GM12878 (cell line): Measurements from ENCODE around the gene UBL4A. TPM values are rescaled to one million over a fixed set of nuclear protein-coding genes. Genes with fewer than 3 reads are reported as not detected.

ENCODE experiments used
- CHD4 ChIP-seq: fragments of 200-600 bp; sonication (generic); IDR thresholded peaks from 2 replicates; pipeline ENCODE4 v1.6.1; 2016; ENCODE audit warnings: mild to moderate bottlenecking
- CREM ChIP-seq: IDR thresholded peaks from 2 replicates; pipeline ENCODE4 v1.6.1; 2014; ENCODE audit warnings: antibody characterized with exemption, low read depth
- EGR1 ChIP-seq, 2 experiments: IDR thresholded peaks; 1 replicate in 1 of 2; 2 replicates in 1 of 2; pipeline ENCODE4 v1.6.1; 2011 to 2012; ENCODE audit warnings: low read depth in 2 of 2, low read length in 2 of 2, borderline replicate concordance in 1 of 2, mild to moderate bottlenecking in 1 of 2, moderate library complexity in 1 of 2
- GATAD2B ChIP-seq: fragments of 450-650 bp; conservative IDR thresholded peaks from 2 replicates; pipeline ENCODE4 v1.6.1; 2017; ENCODE audit warnings: low read depth, mild to moderate bottlenecking, moderate library complexity
- HDAC6 ChIP-seq: fragments of 200-600 bp; sonication (generic); IDR thresholded peaks from one replicate; pipeline ENCODE4 v1.8.0; 2017; ENCODE audit warnings: antibody characterized with exemption; ENCODE audit not compliant: unreplicated experiment
- IKZF1 ChIP-seq: fragments of 450-650 bp; conservative IDR thresholded peaks from 2 replicates; pipeline ENCODE4 v1.6.1; 2017; ENCODE audit warnings: antibody characterized with exemption, mild to moderate bottlenecking
- KLF5 ChIP-seq: fragments of 450-650 bp; IDR thresholded peaks from 2 replicates; pipeline ENCODE4 v1.6.1; 2014; ENCODE audit warnings: mild to moderate bottlenecking; ENCODE audit not compliant: partially characterized antibody
- LARP7 ChIP-seq: fragments of 450-650 bp; IDR thresholded peaks from 2 replicates; pipeline ENCODE4 v1.6.1; 2017; ENCODE audit warnings: mild to moderate bottlenecking
- NFYB ChIP-seq: IDR thresholded peaks from 2 replicates; pipeline ENCODE4 v1.6.1; 2011; ENCODE audit warnings: low read depth, mild to moderate bottlenecking, low read length, improper control_type of control experiment, moderate library complexity; ENCODE audit not compliant: insufficient read depth
- NKRF ChIP-seq: fragments of 450-650 bp; conservative IDR thresholded peaks from 2 replicates; pipeline ENCODE4 v1.6.1; 2017; ENCODE audit warnings: mild to moderate bottlenecking, moderate library complexity
- NR2C2 ChIP-seq: IDR thresholded peaks from 2 replicates; pipeline ENCODE4 v1.6.1; 2011; ENCODE audit warnings: borderline replicate concordance, low read depth; ENCODE audit not compliant: control insufficient read depth, insufficient read length
- POLR2A ChIP-seq: IDR thresholded peaks from 2 replicates; pipeline ENCODE4 v1.6.1; 2011; ENCODE audit warnings: low read depth, mild to moderate bottlenecking, low read length
- SKIL ChIP-seq: fragments of 450-650 bp; IDR thresholded peaks from 2 replicates; pipeline ENCODE4 v1.6.1; 2017; ENCODE audit warnings: mild to moderate bottlenecking, low read depth, inconsistent platforms; ENCODE audit not compliant: poor library complexity, severe bottlenecking
- SRF ChIP-seq, 2 experiments: IDR thresholded peaks; 2 replicates each; pipeline ENCODE4 v1.6.1; 2011; ENCODE audit warnings: low read depth in 2 of 2, low read length in 2 of 2, mild to moderate bottlenecking in 1 of 2, moderate library complexity in 1 of 2
- TCF7 ChIP-seq: IDR thresholded peaks from 2 replicates; pipeline ENCODE4 v1.6.1; 2014; ENCODE audit warnings: antibody characterized with exemption, borderline replicate concordance
- USF1 ChIP-seq: IDR thresholded peaks from 2 replicates; pipeline ENCODE4 v1.6.1; 2011; ENCODE audit warnings: borderline replicate concordance, low read depth, mild to moderate bottlenecking, moderate library complexity, mixed read lengths, low read length; ENCODE audit not compliant: insufficient read depth; ENCODE audit errors: extremely low read length
- WRNIP1 ChIP-seq: IDR thresholded peaks from 2 replicates; pipeline ENCODE4 v1.6.1; 2011; ENCODE audit warnings: low read depth, low read length, improper control_type of control experiment, borderline replicate concordance
- polyA plus RNA-seq, 11 experiments: library from polyadenylated mRNA; depleted of rRNA in 4 of 11; unstranded in 6 of 11; stranded (reverse) in 5 of 11; fragments of >200 nt; fragmentation: Nextera tagmentation in 4 of 11; fragmentation: Illumina TruSeq in 1 of 11; extraction: Ambion mirVana in 4 of 11; extraction: Trizol in 1 of 11; gene quantifications; 1 replicate in 1 of 11; 2 replicates in 10 of 11; pipeline versions ENCODE4 v1.2.1 to v1.2.3, GENCODE V29; 2011 to 2016; ENCODE audit warnings: inconsistent platforms in 2 of 11, missing spikeins in 2 of 11, low read depth in 1 of 11
- total RNA-seq, 4 experiments: library from RNA; depleted of rRNA in 3 of 4; stranded (reverse); fragments of >200 nt in 3 of 4; fragmentation: Illumina TruSeq in 1 of 4; extraction: Trizol in 1 of 4; gene quantifications; 2 replicates each; pipeline versions ENCODE4 v1.2.1 to v1.2.3, GENCODE V29; 2013 to 2021

The UBL4A gene
- total and polyA plus RNA-seq, 10 of the 15 experiments (the other 5 are each of a cell fraction or from before 2014, with no cell fraction given), result 4.2 to 49.9 (median 34.0) TPM

GRCh38 chrX:154486396-154487207 lies at the start of gene UBL4A (continued):
- TF ChIP-seq NKRF (peak; percentile 47; the same call in 1 of the 2 replicates), GATAD2B (0 out of 2 replicates have a peak, but pooled peaks have one; percentile 10), NR2C2 (no peak), SRF (IDR thresholded peaks at IDR 0.05; ENCODE audit: low read depth in 2 of 2, low read length in 2 of 2) (no peak), NFYB (no peak), POLR2A (peak; percentile 66), CREM (no peak), IKZF1 (0 out of 2 replicates have a peak, but pooled peaks have one; percentile 11), HDAC6 (no peak), CHD4 (no peak), KLF5 (no peak), LARP7 (peak; percentile 64; the same call in 1 of the 2 replicates), USF1 (no peak), TCF7 (no peak), SKIL (no peak), EGR1 (IDR thresholded peaks at IDR 0.05; ENCODE audit: borderline replicate concordance in 1 of 2, low read depth in 2 of 2, low read length in 2 of 2) (peak in 1 of 2 experiments; percentile 70; a peak in 2 of 3 replicates), WRNIP1 (no peak)
